BLaER1 treated with 17β-estradiol and CSF1 and Interleukin-3, amounts not matched to agents 10 nM and 100 nM (cell line): Measurements from ENCODE around the gene ZNF618.

Source experiments
- H3K27ac ChIP-seq, 11 experiments: shearing (Covaris generic); formaldehyde crosslinking; 2 replicates each; pipeline ENCODE4 v1.8.1; 2022
- H3K27me3 ChIP-seq, 11 experiments: shearing (Covaris generic); formaldehyde crosslinking; 2 replicates each; pipeline ENCODE4 v1.8.1; 2022
- H3K36me3 ChIP-seq, 11 experiments: shearing (Covaris generic); formaldehyde crosslinking; 2 replicates each; pipeline ENCODE4 v1.8.1; 2022
- H3K4me1 ChIP-seq, 10 experiments: shearing (Covaris generic); formaldehyde crosslinking; 2 replicates each; pipeline ENCODE4 v1.8.1; 2022
- H3K4me2 ChIP-seq, 11 experiments: shearing (Covaris generic); formaldehyde crosslinking; 2 replicates each; pipeline ENCODE4 v1.8.1; 2022
- H3K4me3 ChIP-seq, 10 experiments: shearing (Covaris generic); formaldehyde crosslinking; 2 replicates each; pipeline ENCODE4 v1.8.1; 2022
- H3K9ac ChIP-seq, 11 experiments: shearing (Covaris generic); formaldehyde crosslinking; 2 replicates each; pipeline ENCODE4 v1.8.1; 2022
- H3K9me3 ChIP-seq, 11 experiments: shearing (Covaris generic); formaldehyde crosslinking; replicated peaks in 1 of 11; 2 replicates each; pipeline ENCODE4 v1.8.1; 2022
- H4K20me1 ChIP-seq, 11 experiments: shearing (Covaris generic); formaldehyde crosslinking; 2 replicates each; pipeline ENCODE4 v1.8.1; 2022
- Cebpa-rat ChIP-seq, 11 experiments: shearing (Covaris generic); IDR thresholded peaks; 2 replicates each; pipeline ENCODE4 v1.8.1; 2022

The ZNF618 gene

DNA sequence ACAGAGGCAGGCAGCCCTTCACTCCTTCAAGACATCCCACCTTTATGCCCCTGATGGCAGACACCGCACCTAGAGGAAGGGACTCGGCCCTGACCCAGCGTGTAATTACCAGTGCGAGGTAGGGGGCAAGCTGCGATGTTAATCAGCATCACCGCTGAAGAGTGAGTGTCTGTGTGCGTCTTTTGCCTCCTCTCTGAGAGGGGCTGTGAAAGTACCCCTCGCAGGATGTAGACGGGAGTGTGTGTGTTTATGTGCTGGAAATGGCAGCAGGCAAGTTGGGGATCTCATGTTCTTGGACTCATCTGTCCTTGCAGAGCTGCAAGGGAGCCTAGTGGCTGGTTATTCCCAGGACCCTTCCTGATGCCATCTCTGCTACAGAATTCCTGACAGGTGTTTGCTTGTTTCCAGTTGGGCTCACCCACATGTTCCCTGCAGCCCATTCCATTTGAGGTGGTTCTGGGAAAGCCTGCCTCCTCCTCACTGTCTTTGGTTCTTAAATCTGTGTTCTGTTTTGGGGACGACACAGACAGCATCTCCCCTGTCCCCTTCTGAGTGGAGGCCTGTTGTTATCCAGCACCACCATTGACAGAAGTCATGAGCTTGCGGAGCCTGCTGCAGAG is 70.5 kb downstream of the ZNF618 start:
- Histone ChIP-seq H3K27ac (0 out of 22 replicates have a peak overlapping the region, but pooled peaks of 1 of the 11 experiments have one; percentile 50), H4K20me1 (peaks cover 0 to 9% (median 0%) of the 10 kb centered on the region in 11 experiments; a peak in 2 of 22 replicates), H3K9me3 (0 out of 22 replicates have a peak, but pooled peaks cover 0 to 9% (median 0%) of the 10 kb centered on the region in 11 experiments), H3K4me2 (no peak overlapping the region), H3K36me3 (peaks cover 0 to 70% (median 53%) of the 10 kb centered on the region in 11 experiments; a peak in 18 of 22 replicates), H3K4me1 (peaks cover 0 to 36% (median 13%) of the 10 kb centered on the region in 10 experiments; a peak in 13 of 20 replicates), H3K4me3 (no peak overlapping the region), H3K27me3 (no peaks in the 10 kb centered on the region), H3K9ac (no peak overlapping the region)
- no peak for TF ChIP-seq Cebpa-rat (IDR thresholded peaks at IDR 0.05)

DNA sequence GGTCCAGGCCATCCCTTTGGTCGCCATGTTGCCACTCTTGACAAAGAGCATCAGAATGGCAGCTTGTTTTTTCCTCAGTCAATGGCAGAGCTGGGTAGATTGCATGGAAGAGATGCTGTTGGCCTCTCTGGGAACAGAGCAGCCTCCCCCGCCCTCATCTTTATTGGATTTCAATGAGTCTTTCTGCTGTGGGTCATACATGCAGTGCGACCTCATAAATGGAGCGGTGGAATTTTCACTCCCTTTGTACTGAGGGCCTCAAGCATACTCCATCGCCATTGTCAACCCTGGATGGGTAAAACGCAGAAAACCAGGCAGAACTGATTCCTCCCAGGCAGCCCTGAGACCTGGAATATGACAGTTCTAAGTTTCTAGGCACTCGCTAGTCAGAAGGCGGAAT is 71.8 kb downstream of the ZNF618 start:
- Histone ChIP-seq H3K4me3 (no peak overlapping the region), H3K36me3 (peaks cover 0 to 64% (median 43%) of the 10 kb centered on the region in 11 experiments; a peak in 18 of 22 replicates), H3K4me1 (peaks cover under 1 to 41% (median 21%) of the 10 kb centered on the region in 10 experiments; a peak in 19 of 20 replicates), H3K27ac (peak overlapping the region in 5 of 11 experiments; percentile 5 to 50 (median 27); a peak in 4 of 22 replicates), H3K9ac (no peak overlapping the region), H3K9me3 (no peaks in the 10 kb centered on the region), H3K27me3 (no peaks in the 10 kb centered on the region), H3K4me2 (peak overlapping the region in 2 of 11 experiments; percentile 4 to 23; a peak in 1 of 22 replicates), H4K20me1 (peaks cover 0 to 9% (median 0%) of the 10 kb centered on the region in 11 experiments; a peak in 2 of 22 replicates)
- no peak for TF ChIP-seq Cebpa-rat (IDR thresholded peaks at IDR 0.05)

DNA sequence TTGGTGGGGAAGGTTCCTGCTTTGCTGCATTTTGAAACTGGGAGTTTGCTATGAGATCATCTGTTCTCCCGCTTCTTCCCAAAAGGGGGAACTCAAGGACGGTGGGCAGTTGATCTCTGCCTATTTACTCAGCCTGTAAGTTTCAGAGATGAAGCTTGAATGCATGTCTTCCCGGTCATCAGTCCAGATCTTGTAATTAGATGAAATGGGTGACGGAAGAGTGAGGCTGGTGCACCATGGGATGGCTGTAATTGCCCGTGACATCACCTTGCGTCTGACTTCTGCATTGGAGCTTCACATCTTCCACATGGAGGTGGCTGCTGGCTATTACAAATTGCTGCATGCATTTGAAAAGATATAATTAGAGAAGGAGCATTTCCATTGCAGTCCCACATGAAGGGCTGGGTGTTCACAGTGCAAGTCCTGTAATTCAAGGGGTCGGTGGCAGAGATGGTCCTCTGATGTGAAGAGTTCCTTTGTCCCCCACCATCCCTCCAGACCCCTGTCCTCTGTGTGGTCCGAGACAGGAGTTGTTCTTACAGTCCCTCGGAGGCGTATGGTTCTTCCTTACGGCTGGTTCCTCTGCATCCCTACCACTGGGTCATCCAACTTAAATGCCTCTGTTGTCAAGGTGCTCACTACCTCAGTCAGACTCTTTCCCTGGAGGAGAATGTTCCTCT is 72.9 kb downstream of the ZNF618 start:
- Histone ChIP-seq H3K4me1 (peaks cover 12 to 52% (median 32%) of the 10 kb centered on the region in 10 experiments), H4K20me1 (peaks cover 0 to 9% (median 0%) of the 10 kb centered on the region in 11 experiments; a peak in 2 of 22 replicates), H3K27me3 (no peaks in the 10 kb centered on the region), H3K4me3 (no peak overlapping the region), H3K36me3 (peaks cover 0 to 58% (median 36%) of the 10 kb centered on the region in 11 experiments; a peak in 16 of 22 replicates), H3K9me3 (no peaks in the 10 kb centered on the region), H3K27ac (peak overlapping the region in 7 of 11 experiments; percentile 16 to 53 (median 45); a peak in 8 of 22 replicates), H3K4me2 (peak overlapping the region in 1 of 11 experiments; percentile 4; a peak in 1 of 22 replicates), H3K9ac (no peak overlapping the region)
- TF ChIP-seq Cebpa-rat (IDR thresholded peaks at IDR 0.05), result no peak

DNA sequence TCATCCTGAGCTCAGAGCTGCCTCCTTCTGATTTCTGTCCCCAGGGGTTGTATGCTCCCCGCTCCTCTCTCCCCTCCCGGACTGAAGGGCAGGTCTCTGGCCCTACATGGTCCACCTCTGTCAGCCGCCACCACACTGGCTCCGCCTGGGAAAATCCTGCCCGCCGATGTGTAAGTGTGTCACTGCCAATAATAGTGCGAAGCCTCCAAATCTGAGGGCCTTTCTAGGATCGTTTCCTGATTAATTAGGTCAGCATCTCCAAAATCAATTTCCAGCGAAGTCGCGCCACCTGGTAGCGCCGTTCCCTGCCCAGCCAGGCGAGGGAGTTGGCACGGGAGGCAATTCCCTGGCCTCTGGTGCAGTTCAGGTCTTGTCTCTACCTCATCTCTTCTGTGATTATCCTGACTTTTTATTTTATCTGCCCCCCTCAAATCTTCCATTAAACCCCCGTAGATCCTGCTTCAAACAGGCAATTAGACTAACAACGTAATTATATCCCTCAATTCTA is 73.5 kb downstream of the ZNF618 start:
- no peak overlapping the region for H3K4me3 ChIP-seq
- no peak overlapping the region for H3K9ac ChIP-seq
- peak overlapping the region in 7 of 11 experiments; percentile 20 to 53 (median 45); a peak in 12 of 22 replicates for H3K27ac ChIP-seq
- H3K9me3 ChIP-seq, result no peaks in the 10 kb centered on the region
- no peak overlapping the region for H3K4me2 ChIP-seq
- TF ChIP-seq Cebpa-rat (IDR thresholded peaks at IDR 0.05), result no peak
- peaks cover 18 to 57% (median 38%) of the 10 kb centered on the region in 10 experiments for H3K4me1 ChIP-seq
- H4K20me1 ChIP-seq, result peaks cover 0 to 9% (median 0%) of the 10 kb centered on the region in 11 experiments; a peak in 1 of 22 replicates
- H3K36me3 ChIP-seq, result peaks cover 0 to 57% (median 36%) of the 10 kb centered on the region in 11 experiments; a peak in 16 of 22 replicates
- H3K27me3 ChIP-seq, result no peaks in the 10 kb centered on the region

DNA sequence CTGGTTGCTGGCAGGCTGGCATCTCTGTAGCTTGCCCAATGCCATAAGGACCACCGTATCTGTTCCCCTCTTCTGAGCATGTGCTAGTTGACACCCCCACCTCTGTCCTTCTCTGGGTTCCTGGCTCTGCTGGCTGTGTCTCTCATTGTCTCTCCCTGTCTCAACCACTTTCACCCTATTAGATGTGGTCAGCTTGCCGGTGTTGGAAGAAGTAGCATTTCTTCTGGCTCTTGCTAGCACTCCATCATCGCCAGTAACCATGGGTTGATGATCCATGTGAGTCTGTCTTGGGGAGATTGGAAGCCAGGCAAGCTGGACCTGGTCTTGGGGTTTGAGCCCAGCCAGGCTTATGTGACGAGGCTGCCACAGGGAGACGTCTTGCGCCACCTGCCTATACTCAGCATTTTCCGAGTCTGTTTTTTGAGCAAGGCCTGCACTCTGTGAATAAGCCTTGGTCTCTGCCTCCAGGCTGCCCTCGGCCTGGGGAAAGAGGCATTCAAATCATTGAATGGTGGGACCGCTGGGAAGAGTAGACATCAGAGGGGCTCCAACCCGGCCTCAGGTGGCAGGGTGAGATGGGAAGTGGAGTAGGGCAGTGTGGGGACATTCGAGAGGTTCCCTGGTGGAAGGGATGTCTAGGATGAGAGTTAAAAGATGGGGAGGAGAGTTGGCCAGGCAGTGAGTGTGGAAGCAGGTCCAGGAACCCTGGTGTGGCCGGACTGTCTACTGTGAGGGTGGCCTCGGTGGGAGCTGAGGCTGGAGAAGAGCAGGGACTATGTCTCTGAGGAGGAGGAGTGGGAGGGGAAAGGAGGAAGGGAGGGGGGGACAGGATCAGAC is 74.3 kb downstream of the ZNF618 start:
- Histone ChIP-seq H3K27me3 (no peaks in the 10 kb centered on the region), H3K4me2 (peak overlapping the region in 1 of 11 experiments; percentile 22; a peak in 1 of 22 replicates), H3K27ac (peak overlapping the region in 8 of 11 experiments; percentile 20 to 53 (median 42); a peak in 15 of 22 replicates), H3K4me1 (peaks cover 26 to 65% (median 45%) of the 10 kb centered on the region in 10 experiments), H4K20me1 (peaks cover 0 to 9% (median 0%) of the 10 kb centered on the region in 11 experiments; a peak in 1 of 22 replicates), H3K36me3 (peaks cover 0 to 51% (median 29%) of the 10 kb centered on the region in 11 experiments; a peak in 16 of 22 replicates), H3K4me3 (no peak overlapping the region), H3K9ac (no peak overlapping the region), H3K9me3 (no peaks in the 10 kb centered on the region)
- no peak for TF ChIP-seq Cebpa-rat (IDR thresholded peaks at IDR 0.05)

DNA sequence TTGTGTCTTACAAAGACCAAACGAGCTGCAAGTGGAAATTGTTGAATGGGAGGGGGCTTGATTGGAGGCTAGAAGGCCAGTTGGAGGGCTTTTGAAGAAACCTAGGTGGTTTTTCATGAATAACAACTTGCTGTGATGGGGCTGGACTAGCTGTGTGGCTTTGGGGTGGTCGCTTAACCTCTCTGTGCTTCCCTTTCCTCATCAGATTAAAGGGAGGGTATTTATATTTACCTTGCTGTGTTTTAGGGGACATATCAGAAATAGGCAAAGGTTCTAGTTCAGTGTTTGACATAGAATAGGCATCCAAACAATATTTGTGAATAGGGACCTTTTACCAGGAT is 74.9 kb downstream of the ZNF618 start:
- H3K4me3 ChIP-seq, result no peak overlapping the region
- H4K20me1 ChIP-seq, result peaks cover 0 to 9% (median 0%) of the 10 kb centered on the region in 11 experiments; a peak in 1 of 22 replicates
- no peak for TF ChIP-seq Cebpa-rat (IDR thresholded peaks at IDR 0.05)
- H3K4me2 ChIP-seq, result no peak overlapping the region
- no peaks in the 10 kb centered on the region for H3K9me3 ChIP-seq
- H3K36me3 ChIP-seq, result peaks cover 0 to 45% (median 26%) of the 10 kb centered on the region in 11 experiments; a peak in 16 of 22 replicates
- peak overlapping the region in 5 of 11 experiments; percentile 20 to 53 (median 45); a peak in 7 of 22 replicates for H3K27ac ChIP-seq
- H3K27me3 ChIP-seq, result no peaks in the 10 kb centered on the region
- peaks cover 32 to 71% (median 51%) of the 10 kb centered on the region in 10 experiments for H3K4me1 ChIP-seq
- no peak overlapping the region for H3K9ac ChIP-seq

DNA sequence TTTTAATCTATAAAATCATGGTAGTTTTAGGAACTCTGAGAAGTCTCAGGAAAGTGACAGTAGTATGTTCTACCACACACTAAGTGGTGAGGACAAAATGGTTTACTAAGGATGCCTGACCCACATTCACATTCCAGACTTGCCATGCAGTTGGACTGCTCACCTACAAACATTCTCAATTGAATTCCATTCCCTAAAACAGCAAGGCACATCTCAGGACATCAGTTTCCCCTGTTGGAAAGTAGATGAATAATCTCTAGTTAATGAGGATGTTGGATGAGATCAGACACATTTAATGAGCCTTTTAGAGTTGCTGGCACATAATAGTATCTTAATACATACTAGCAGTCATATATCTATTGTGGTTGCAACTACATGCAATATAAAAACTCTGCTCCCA is 76.6 kb downstream of the ZNF618 start:
- no peak for TF ChIP-seq Cebpa-rat (IDR thresholded peaks at IDR 0.05)
- no peaks in the 10 kb centered on the region for H3K27me3 ChIP-seq
- peaks cover 0 to 4% (median 0%) of the 10 kb centered on the region in 11 experiments; a peak in 1 of 22 replicates for H4K20me1 ChIP-seq
- H3K27ac ChIP-seq, result peak overlapping the region in 9 of 11 experiments; percentile 22 to 97 (median 93); a peak in 16 of 22 replicates
- peaks cover 48 to 88% (median 67%) of the 10 kb centered on the region in 10 experiments for H3K4me1 ChIP-seq
- H3K36me3 ChIP-seq, result peaks cover 0 to 28% (median 11%) of the 10 kb centered on the region in 11 experiments; a peak in 12 of 22 replicates
- no peak overlapping the region for H3K4me3 ChIP-seq
- H3K9me3 ChIP-seq, result no peaks in the 10 kb centered on the region; a peak in 1 of 22 replicates
- H3K9ac ChIP-seq, result no peak overlapping the region
- H3K4me2 ChIP-seq, result peak overlapping the region in 9 of 11 experiments; percentile 65 to 95 (median 90); a peak in 17 of 22 replicates

DNA sequence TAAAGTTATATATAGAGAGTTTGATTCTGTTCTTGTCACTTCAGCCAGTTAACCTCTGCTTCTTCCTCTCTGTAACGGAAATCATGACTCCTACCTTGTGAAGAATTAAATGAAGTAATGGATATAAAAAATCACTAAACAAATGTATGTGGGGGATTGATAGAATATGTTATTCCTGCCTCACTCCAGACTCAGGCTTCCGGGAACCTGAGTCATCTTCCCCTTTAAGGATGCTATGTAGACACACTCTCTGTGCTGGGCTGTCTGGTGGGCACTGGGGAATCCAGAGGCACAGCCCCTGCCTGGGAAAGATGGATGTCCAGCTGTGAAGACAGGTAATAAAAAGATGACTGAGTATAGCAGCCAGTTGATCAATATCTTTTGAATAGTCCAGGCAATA is 77.4 kb downstream of the ZNF618 start:
- Histone ChIP-seq H3K27ac (peak overlapping the region in 10 of 11 experiments; percentile 73 to 97 (median 92); a peak in 19 of 22 replicates), H3K36me3 (peaks cover 0 to 29% (median 10%) of the 10 kb centered on the region in 11 experiments; a peak in 13 of 22 replicates), H3K4me3 (peak overlapping the region in 2 of 10 experiments; percentile 3 to 30; a peak in 2 of 20 replicates), H3K4me2 (peak overlapping the region; percentile 65 to 95 (median 89)), H3K9ac (peak overlapping the region in 8 of 11 experiments; percentile 67 to 81 (median 78); a peak in 11 of 22 replicates), H3K27me3 (no peaks in the 10 kb centered on the region), H3K9me3 (no peaks in the 10 kb centered on the region; a peak in 1 of 22 replicates), H4K20me1 (peaks cover 0 to 4% (median 0%) of the 10 kb centered on the region in 11 experiments; a peak in 1 of 22 replicates), H3K4me1 (peaks cover 51 to 89% (median 71%) of the 10 kb centered on the region in 10 experiments)
- no peak for TF ChIP-seq Cebpa-rat (IDR thresholded peaks at IDR 0.05)
